MM.1S (cell line): ENCODE measurements around the gene INSIG2.

ENCODE experiments used
- DNase-seq: peaks from one replicate; pipeline ENCODE4 v3.0.0-alpha.2; 2015
- H2AFZ ChIP-seq: fragments of 300-600 bp; sonication (generic); 2 replicates; pipeline ENCODE4 v1.6.0; 2016; ENCODE audit warnings: antibody characterized with exemption, low read length
- H3F3A ChIP-seq: fragments of 300-600 bp; sonication (generic); 2 replicates; pipeline ENCODE4 v1.6.1; 2016; ENCODE audit warnings: mild to moderate bottlenecking, antibody characterized with exemption, low read length, moderate library complexity, mixed read lengths; ENCODE audit not compliant: insufficient read depth
- H3K27ac ChIP-seq: fragments of 300-600 bp; sonication (generic); 2 replicates; pipeline ENCODE4 v1.5.1; 2016; ENCODE audit warnings: mild to moderate bottlenecking, low read length
- H3K27me3 ChIP-seq: fragments of 300-600 bp; sonication (generic); replicated peaks from 2 replicates; pipeline ENCODE4 v1.6.0; 2016; ENCODE audit warnings: low read length; ENCODE audit not compliant: insufficient read depth
- H3K36me3 ChIP-seq: fragments of 300-600 bp; sonication (generic); replicated peaks from 2 replicates; pipeline ENCODE4 v1.6.1; 2016; ENCODE audit warnings: mild to moderate bottlenecking, low read length, mixed read lengths; ENCODE audit not compliant: insufficient read depth
- H3K4me1 ChIP-seq: fragments of 300-600 bp; sonication (generic); 2 replicates; pipeline ENCODE4 v1.6.1; 2016; ENCODE audit warnings: low read length, mixed read lengths
- H3K4me2 ChIP-seq: fragments of 300-600 bp; sonication (generic); 2 replicates; pipeline ENCODE4 v1.6.0; 2016; ENCODE audit warnings: low read depth, low read length
- H3K4me3 ChIP-seq: fragments of 300-600 bp; sonication (generic); 2 replicates; pipeline ENCODE4 v1.5.1; 2016; ENCODE audit warnings: low read length, mixed read lengths
- H3K79me2 ChIP-seq: fragments of 300-600 bp; sonication (generic); 2 replicates; pipeline ENCODE4 v1.6.1; 2016; ENCODE audit warnings: mixed run types, low read length, mixed read lengths
- H3K9ac ChIP-seq: fragments of 300-600 bp; sonication (generic); 2 replicates; pipeline ENCODE4 v1.6.1; 2016; ENCODE audit warnings: low read length, mixed read lengths
- H3K9me2 ChIP-seq: fragments of 300-600 bp; sonication (generic); replicated peaks from 2 replicates; pipeline ENCODE4 v1.6.1; 2016; ENCODE audit warnings: mild to moderate bottlenecking, low read length, mixed read lengths; ENCODE audit not compliant: insufficient read depth
- H3K9me3 ChIP-seq: fragments of 300-600 bp; sonication (generic); replicated peaks from 2 replicates; pipeline ENCODE4 v1.6.1; 2016; ENCODE audit warnings: mild to moderate bottlenecking, low read length, mixed read lengths; ENCODE audit not compliant: insufficient read depth
- H4K20me1 ChIP-seq: fragments of 300-600 bp; sonication (generic); 2 replicates; pipeline ENCODE4 v1.6.1; 2016; ENCODE audit warnings: mild to moderate bottlenecking, low read length, moderate library complexity, mixed read lengths; ENCODE audit not compliant: insufficient read depth
- CTCF ChIP-seq: fragments of 300-600 bp; sonication (generic); IDR thresholded peaks from 2 replicates; pipeline ENCODE4 v1.5.1; 2016; ENCODE audit warnings: antibody characterized with exemption, low read length, mixed read lengths
- EZH2 ChIP-seq: fragments of 300-600 bp; sonication (generic); optimal IDR thresholded peaks from 2 replicates; pipeline ENCODE3; 2017; ENCODE audit warnings: low read depth, mild to moderate bottlenecking, antibody characterized with exemption, low read length, mixed read lengths
- EZH2phosphoT487 ChIP-seq: fragments of 300-600 bp; sonication (generic); IDR thresholded peaks from 2 replicates; pipeline ENCODE4 v1.6.1; 2018; ENCODE audit warnings: antibody characterized with exemption, low read length

The INSIG2 gene

GRCh38 chr2:118095610-118096009, 7.3 kb downstream of the INSIG2 start:
- Histone ChIP-seq H3K9ac (no peak overlapping the region), H3K27ac (no peak overlapping the region), H3K4me2 (no peak overlapping the region), H3K4me3 (no peak overlapping the region), H3K36me3 (peaks cover 4% of the 10 kb centered on the region; the same call in 1 of the 2 replicates), H3F3A (no peaks in the 10 kb centered on the region), H3K9me2 (no peaks in the 10 kb centered on the region), H3K9me3 (no peaks in the 10 kb centered on the region), H3K79me2 (peaks cover 74% of the 10 kb centered on the region), H3K4me1 (peaks cover 19% of the 10 kb centered on the region; the same call in 1 of the 2 replicates), H4K20me1 (peaks cover 21% of the 10 kb centered on the region; the same call in 1 of the 2 replicates), H3K27me3 (no peaks in the 10 kb centered on the region), H2AFZ (no peak overlapping the region)
- TF ChIP-seq CTCF (no peak), EZH2 (no peak), EZH2phosphoT487 (no peak)
- DNase-seq = no peak

DNA sequence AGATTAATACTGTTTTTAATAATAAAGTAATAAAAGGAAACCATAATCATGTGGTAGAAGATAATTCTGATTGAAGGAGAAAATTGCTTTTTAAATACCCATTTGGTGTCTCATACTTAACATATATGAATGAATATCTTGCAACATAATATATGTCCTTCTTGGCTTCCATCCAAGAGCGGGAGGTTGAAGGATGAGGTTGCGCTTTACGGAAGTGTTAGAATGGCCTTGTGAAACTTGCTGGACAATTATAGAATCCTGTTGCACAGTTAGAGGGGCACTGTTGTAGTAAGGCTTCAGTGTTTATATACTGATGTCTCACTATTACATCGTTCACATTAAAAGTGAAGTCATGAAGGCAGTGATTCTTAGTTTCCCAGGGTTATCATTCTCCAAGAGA, 9.4 kb downstream of the INSIG2 start:
- H3K9ac ChIP-seq = no peak overlapping the region
- H3K4me1 ChIP-seq = peaks cover 11% of the 10 kb centered on the region; the same call in 1 of the 2 replicates
- H3K79me2 ChIP-seq = peaks cover 53% of the 10 kb centered on the region
- no peaks in the 10 kb centered on the region for H3K9me3 ChIP-seq
- H3F3A ChIP-seq = no peaks in the 10 kb centered on the region
- H3K9me2 ChIP-seq = no peaks in the 10 kb centered on the region
- no peak for DNase-seq
- no peak for TF ChIP-seq EZH2
- TF ChIP-seq EZH2phosphoT487 = no peak
- no peak for TF ChIP-seq CTCF
- no peaks in the 10 kb centered on the region; the same call in 1 of the 2 replicates for H3K36me3 ChIP-seq
- H3K27me3 ChIP-seq = no peaks in the 10 kb centered on the region
- no peak overlapping the region for H3K4me3 ChIP-seq
- H4K20me1 ChIP-seq = peaks cover 6% of the 10 kb centered on the region; the same call in 1 of the 2 replicates
- H3K27ac ChIP-seq = no peak overlapping the region
- no peak overlapping the region for H2AFZ ChIP-seq
- no peak overlapping the region for H3K4me2 ChIP-seq

DNA sequence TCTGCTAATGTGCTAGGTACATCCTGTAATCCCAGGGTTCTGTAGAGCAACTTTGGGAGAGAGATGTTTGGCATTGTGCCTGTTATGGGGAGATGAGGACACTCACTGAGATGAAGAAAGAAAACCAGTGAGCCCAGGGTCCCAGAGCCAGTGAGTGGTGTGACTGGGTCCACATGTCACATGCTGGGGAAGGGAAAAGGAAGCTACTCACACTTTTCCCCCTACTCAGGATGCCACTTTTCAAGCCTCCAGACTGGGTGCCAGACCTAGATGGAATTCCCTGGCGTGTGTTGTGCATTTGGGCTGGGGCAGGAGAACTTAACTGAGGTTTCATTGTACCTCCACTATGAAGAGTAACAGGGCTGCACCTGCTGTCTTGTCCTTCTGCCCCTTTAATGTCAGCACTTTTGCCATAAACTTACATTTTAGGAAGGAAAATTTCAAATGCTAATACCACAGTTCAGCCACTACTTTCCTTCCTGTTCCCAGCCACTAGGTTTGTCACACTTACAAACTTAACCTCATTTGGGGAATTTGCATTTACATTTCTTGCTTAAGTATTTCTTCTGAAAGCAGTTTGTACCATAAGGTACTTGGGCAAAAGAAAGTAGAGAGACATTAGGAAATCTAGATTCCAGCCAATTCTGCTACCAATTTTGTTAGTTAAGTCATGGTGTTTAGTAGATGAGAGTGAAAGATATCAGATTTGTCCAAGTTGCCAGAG, 10.2 kb downstream of the INSIG2 start:
- Histone ChIP-seq H3K4me2 (no peak overlapping the region), H3K27me3 (no peaks in the 10 kb centered on the region), H3K9ac (no peak overlapping the region), H2AFZ (no peak overlapping the region), H3F3A (no peaks in the 10 kb centered on the region), H3K27ac (no peak overlapping the region), H4K20me1 (peaks cover 6% of the 10 kb centered on the region; the same call in 1 of the 2 replicates), H3K4me1 (peaks cover 11% of the 10 kb centered on the region; the same call in 1 of the 2 replicates), H3K4me3 (no peak overlapping the region), H3K9me2 (no peaks in the 10 kb centered on the region), H3K79me2 (peaks cover 52% of the 10 kb centered on the region), H3K9me3 (no peaks in the 10 kb centered on the region), H3K36me3 (no peaks in the 10 kb centered on the region; the same call in 1 of the 2 replicates)
- no peak for DNase-seq
- TF ChIP-seq EZH2 (no peak), EZH2phosphoT487 (no peak), CTCF (no peak)
